Prostate gland (tissue), 2 donors: ENCODE results near the gene NUTF2. TPM values are rescaled to one million over a fixed set of nuclear protein-coding genes. Genes with fewer than 3 reads are reported as not detected.

Source experiments
- DNase-seq: peaks from one replicate; pipeline ENCODE4 v3.0.0-alpha.2; 2019; ENCODE audit warnings: low spot score
- H3K27ac ChIP-seq, 2 donors: fragments of 200-600 bp; sonication (generic); 2 replicates each; pipeline ENCODE4 v1.5.1; 2017 to 2019
- H3K27me3 ChIP-seq: fragments of 200-600 bp; sonication (generic); replicated peaks from 2 replicates; pipeline ENCODE4 v1.5.1; 2019; ENCODE audit not compliant: insufficient read depth
- H3K36me3 ChIP-seq, 2 donors: fragments of 200-600 bp; sonication (generic); 1 replicate in 1 of 2; 2 replicates in 1 of 2; pipeline versions ENCODE4 v1.5.1 to v1.8.1; 2017 to 2019
- H3K4me1 ChIP-seq: fragments of 200-600 bp; sonication (generic); replicated peaks from 2 replicates; pipeline ENCODE4 v1.5.1; 2019
- H3K4me3 ChIP-seq, 2 donors: fragments of 200-600 bp; sonication (generic); 2 replicates each; pipeline ENCODE4 v1.5.1; 2017 to 2019
- H3K9me3 ChIP-seq: fragments of 200-600 bp; sonication (generic); 2 replicates; pipeline ENCODE4 v1.5.1; 2017
- POLR2A ChIP-seq: fragments of 450-650 bp; IDR thresholded peaks from one replicate; pipeline ENCODE4 v1.6.1; 2016; ENCODE audit warnings: antibody characterized with exemption, mild to moderate bottlenecking
- POLR2AphosphoS5 ChIP-seq: sonication (generic); formaldehyde crosslinking; IDR thresholded peaks from one replicate; pipeline ENCODE4 v1.6.1; 2017; ENCODE audit warnings: antibody characterized with exemption
- WGBS: methylation state at CpG from one replicate; pipeline ENCODE4 v1.1.5; 2018; 5-methylcytosine and 5-hydroxymethylcytosine counted together
- intact Hi-C: fragments of 100-400 bp; cut with DNase I; formaldehyde crosslinking; loops from one replicate; pipeline ENCODE4 v1.14.2; 2022
- total RNA-seq, 2 donors: library from RNA; depleted of rRNA; stranded (reverse); fragments of >200 nt; gene quantifications; one replicate each; pipeline ENCODE4 v1.1.0, GENCODE V29; 2016
- TF ChIP-seq, protein P1 (sequence below), 4 experiments: fragments of 200-600 bp in 2 of 4; fragments of 450-650 bp in 2 of 4; sonication (generic) in 2 of 4; IDR thresholded peaks; 1 replicate in 3 of 4; 2 replicates in 1 of 4; pipeline ENCODE4 v1.5.1; 2016 to 2019; ENCODE audit warnings: antibody characterized with exemption in 4 of 4, mild to moderate bottlenecking in 2 of 4, moderate library complexity in 2 of 4

NUTF2 gene
- total RNA-seq, 2 donors from 2014 or later: 61.5 to 234 TPM

DNA sequence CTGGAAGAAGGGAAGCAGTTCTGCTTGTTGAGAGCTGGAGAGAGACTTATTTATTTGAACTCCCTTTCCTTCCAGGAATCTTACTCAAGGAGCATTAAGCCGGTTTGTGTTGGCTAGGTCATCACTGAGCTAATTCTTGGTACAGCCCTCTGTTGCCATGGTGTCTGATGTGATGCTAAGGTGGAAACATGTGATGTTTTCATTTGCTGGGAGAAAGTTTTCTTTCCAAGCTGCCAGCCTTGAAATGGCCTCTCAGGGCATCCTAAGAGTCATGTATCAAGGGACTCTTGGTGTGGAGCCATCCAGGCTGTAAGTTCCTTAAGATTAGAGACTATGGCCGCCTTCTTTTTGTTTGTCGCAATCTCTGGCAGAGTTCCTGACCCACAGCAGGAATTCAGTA is 50.5 kb downstream of the NUTF2 start:
- Histone ChIP-seq H3K36me3 (no peaks in the 10 kb centered on the region), H3K4me1 (peaks cover 6% of the 10 kb centered on the region), H3K9me3 (no peaks in the 10 kb centered on the region), H3K27me3 (no peaks in the 10 kb centered on the region), H3K27ac (no peak overlapping the region), H3K4me3 (no peak overlapping the region)
- no peak for TF ChIP-seq POLR2AphosphoS5
- TF ChIP-seq, protein P1, sequence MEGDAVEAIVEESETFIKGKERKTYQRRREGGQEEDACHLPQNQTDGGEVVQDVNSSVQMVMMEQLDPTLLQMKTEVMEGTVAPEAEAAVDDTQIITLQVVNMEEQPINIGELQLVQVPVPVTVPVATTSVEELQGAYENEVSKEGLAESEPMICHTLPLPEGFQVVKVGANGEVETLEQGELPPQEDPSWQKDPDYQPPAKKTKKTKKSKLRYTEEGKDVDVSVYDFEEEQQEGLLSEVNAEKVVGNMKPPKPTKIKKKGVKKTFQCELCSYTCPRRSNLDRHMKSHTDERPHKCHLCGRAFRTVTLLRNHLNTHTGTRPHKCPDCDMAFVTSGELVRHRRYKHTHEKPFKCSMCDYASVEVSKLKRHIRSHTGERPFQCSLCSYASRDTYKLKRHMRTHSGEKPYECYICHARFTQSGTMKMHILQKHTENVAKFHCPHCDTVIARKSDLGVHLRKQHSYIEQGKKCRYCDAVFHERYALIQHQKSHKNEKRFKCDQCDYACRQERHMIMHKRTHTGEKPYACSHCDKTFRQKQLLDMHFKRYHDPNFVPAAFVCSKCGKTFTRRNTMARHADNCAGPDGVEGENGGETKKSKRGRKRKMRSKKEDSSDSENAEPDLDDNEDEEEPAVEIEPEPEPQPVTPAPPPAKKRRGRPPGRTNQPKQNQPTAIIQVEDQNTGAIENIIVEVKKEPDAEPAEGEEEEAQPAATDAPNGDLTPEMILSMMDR (IDR thresholded peaks at IDR 0.05): no peak
- TF ChIP-seq POLR2A: no peak
- DNase-seq: no peak
- intact Hi-C loops: no loop called here
- WGBS: 64% methylated on average over 3 of the region's 3 CpGs

DNA sequence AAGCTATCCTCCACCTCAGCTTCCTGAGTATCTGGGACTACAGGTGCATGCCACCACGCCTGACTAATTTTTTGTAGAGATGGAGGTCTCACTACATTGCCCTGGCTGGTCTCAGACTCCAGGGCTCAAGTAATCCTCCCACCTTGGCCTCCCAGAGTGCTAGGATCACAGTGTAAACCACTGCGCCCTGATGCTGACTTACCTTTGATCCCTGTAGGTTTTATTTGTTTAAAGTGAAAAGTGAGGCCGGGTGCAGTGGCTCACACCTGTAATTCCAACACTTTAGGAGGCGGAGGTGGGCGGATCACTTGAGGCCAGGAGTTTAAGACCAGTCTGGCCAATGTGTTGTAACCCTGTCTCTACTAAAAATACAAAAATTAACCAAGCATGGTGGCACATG is 55.0 kb downstream of the NUTF2 start:
- H3K27me3 ChIP-seq: no peaks in the 10 kb centered on the region
- TF ChIP-seq, protein P1 (IDR thresholded peaks at IDR 0.05): no peak
- TF ChIP-seq POLR2AphosphoS5 (no peak), POLR2A (no peak)

DNA sequence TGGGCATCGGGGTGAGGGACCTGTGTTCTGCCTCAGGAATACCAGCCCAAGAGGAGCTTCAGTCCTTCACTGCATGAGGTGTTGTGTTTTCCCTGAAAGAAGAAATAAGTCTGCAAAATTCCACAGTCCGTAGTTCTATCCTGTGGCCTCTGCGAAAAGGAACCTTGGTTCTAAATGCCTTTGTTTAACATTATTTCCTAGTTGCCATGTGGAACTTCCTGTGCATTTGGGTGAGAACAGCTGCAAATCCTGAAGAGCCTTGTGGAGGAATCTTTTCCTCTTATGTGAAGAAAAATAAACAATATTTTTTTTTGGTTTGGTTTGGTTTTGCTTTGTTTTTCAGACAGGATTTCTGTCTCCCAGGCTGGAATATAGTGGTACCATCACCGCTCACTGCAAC is 56.1 kb downstream of the NUTF2 start:
- H3K36me3 ChIP-seq: no peaks in the 10 kb centered on the region
- no peaks in the 10 kb centered on the region for H3K27me3 ChIP-seq
- no peak overlapping the region for H3K27ac ChIP-seq
- DNase-seq: no peak
- TF ChIP-seq POLR2AphosphoS5 (no peak), POLR2A (no peak)
- TF ChIP-seq, protein P1 (IDR thresholded peaks at IDR 0.05): no peak
- WGBS: 88% methylated on average over 4 of the region's 4 CpGs
- no peaks in the 10 kb centered on the region for H3K4me1 ChIP-seq
- H3K4me3 ChIP-seq: no peak overlapping the region
- intact Hi-C loops: no loop called here
- H3K9me3 ChIP-seq: no peaks in the 10 kb centered on the region

More for the DNA sequence above, 55.0 kb downstream of the NUTF2 start:
- Histone ChIP-seq H3K27ac (no peak overlapping the region), H3K36me3 (no peaks in the 10 kb centered on the region), H3K9me3 (no peaks in the 10 kb centered on the region), H3K4me1 (no peaks in the 10 kb centered on the region), H3K4me3 (no peak overlapping the region)
- 92% methylated on average over 5 of the region's 5 CpGs for WGBS
- no peak for DNase-seq
- intact Hi-C loops: no loop called here

DNA sequence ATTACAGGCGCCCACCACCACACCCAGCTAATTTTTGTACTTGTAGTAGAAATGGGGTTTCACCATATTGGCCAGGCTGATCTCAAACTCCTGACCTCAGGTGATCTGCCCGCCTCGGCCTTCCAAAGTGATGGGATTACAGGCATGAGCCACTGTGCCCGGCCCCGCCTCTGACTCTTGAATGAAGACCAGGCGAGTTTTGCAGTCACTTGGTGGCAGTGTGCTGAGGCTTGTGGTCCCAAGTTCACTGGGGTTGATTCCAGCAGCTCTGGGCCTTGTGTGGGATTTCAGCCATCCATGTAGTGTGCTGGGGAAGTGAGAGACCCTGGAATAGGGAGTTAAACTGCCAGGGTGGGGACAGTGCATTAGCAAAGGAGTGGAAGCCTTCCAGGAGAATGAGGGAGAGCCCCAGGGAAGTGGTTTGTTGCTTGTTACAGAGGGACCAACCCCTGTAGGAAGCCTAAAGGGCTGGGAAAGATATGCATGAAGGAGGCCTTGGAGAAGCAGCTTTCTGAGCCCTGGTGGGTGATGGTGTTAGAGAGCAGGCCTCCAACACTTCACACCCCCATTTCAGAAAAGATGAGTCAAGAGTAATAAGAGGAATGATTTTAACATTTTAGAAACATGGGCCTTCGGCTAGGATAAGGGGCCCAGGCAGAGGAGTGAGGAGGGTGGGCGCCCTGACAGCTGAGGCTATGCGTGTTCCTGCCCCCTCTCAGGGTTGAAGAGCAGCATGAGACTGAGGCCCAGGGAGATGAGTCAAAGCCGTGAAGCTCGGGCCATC is 60.9 kb downstream of the NUTF2 start:
- Histone ChIP-seq H3K9me3 (no peaks in the 10 kb centered on the region), H3K36me3 (peaks cover 0 to 16% of the 10 kb centered on the region in 2 donors), H3K4me1 (no peaks in the 10 kb centered on the region), H3K27me3 (no peaks in the 10 kb centered on the region), H3K4me3 (no peak overlapping the region), H3K27ac (no peak overlapping the region)
- intact Hi-C loops: no loop called here
- 93% methylated on average over 11 of the region's 11 CpGs for WGBS
- DNase-seq: no peak
- TF ChIP-seq POLR2A: no peak
- no peak for TF ChIP-seq POLR2AphosphoS5

DNA sequence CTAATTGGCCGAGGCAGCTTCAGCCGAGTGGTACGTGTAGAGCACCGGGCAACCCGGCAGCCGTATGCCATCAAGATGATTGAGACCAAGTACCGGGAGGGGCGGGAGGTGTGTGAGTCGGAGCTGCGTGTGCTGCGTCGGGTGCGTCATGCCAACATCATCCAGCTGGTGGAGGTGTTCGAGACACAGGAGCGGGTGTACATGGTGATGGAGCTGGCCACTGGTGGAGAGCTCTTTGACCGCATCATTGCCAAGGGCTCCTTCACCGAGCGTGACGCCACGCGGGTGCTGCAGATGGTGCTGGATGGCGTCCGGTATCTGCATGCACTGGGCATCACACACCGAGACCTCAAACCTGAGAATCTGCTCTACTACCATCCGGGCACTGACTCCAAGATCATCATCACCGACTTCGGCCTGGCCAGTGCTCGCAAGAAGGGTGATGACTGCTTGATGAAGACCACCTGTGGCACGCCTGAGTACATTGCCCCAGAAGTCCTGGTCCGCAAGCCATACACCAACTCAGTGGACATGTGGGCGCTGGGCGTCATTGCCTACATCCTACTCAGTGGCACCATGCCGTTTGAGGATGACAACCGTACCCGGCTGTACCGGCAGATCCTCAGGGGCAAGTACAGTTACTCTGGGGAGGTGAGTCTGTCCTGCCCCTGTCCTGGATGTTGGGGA is 62.5 kb downstream of the NUTF2 start:
- no peaks in the 10 kb centered on the region for H3K9me3 ChIP-seq
- H3K4me1 ChIP-seq: no peaks in the 10 kb centered on the region
- no peak overlapping the region for H3K4me3 ChIP-seq
- 94% methylated on average over 36 of the region's 36 CpGs for WGBS
- TF ChIP-seq POLR2AphosphoS5 (no peak), POLR2A (no peak)
- TF ChIP-seq, protein P1 (IDR thresholded peaks at IDR 0.05): no peak
- H3K27me3 ChIP-seq: no peaks in the 10 kb centered on the region
- intact Hi-C loops: no loop called here
- DNase-seq: no peak
- H3K36me3 ChIP-seq: peaks cover 0 to 16% of the 10 kb centered on the region in 2 donors
- H3K27ac ChIP-seq: no peak overlapping the region
